NB4 (cell line): ENCODE data around the gene CTTNBP2.

Source experiments
- DNase-seq: peaks from one replicate; pipeline ENCODE4 v3.0.0; 2010; ENCODE audit warnings: low read depth
- H3K4me3 ChIP-seq: one replicate; pipeline ENCODE4 v1.5.1; 2011; ENCODE audit warnings: mild to moderate bottlenecking, low read depth, low read length, moderate library complexity
- CTCF ChIP-seq: IDR thresholded peaks from one replicate; pipeline ENCODE4 v1.5.1; 2012; ENCODE audit warnings: low read depth, low read length
- MAX ChIP-seq: IDR thresholded peaks from 2 replicates; pipeline ENCODE4 v1.6.1; 2011; ENCODE audit warnings: low read depth, low read length
- MYC ChIP-seq: IDR thresholded peaks from 2 replicates; pipeline ENCODE4 v1.6.1; 2011; ENCODE audit warnings: low read depth, low read length
- POLR2A ChIP-seq: IDR thresholded peaks from 2 replicates; pipeline ENCODE4 v1.6.1; 2011; ENCODE audit warnings: mild to moderate bottlenecking; ENCODE audit not compliant: insufficient read length; ENCODE audit errors: extremely low read depth

CTTNBP2 gene

GRCh38 chr7:117675497-117676435 is 197.5 kb downstream of the CTTNBP2 start:
- no peak overlapping the region for H3K4me3 ChIP-seq
- DNase-seq, result no peak
- TF ChIP-seq CTCF (no peak), MAX (no peak), MYC (no peak), POLR2A (no peak)

- no peak for TF ChIP-seq MYC
- no peak for TF ChIP-seq CTCF
- TF ChIP-seq MAX, result no peak
- no peak for TF ChIP-seq POLR2A
- no peak overlapping the region for H3K4me3 ChIP-seq
- DNase-seq, result no peak
These were observed 198.6 kb downstream of the CTTNBP2 start for GRCh38 chr7:117674617-117675016.

GRCh38 chr7:117673839-117674238 is 199.4 kb downstream of the CTTNBP2 start:
- peak; percentile 19 for DNase-seq
- no peak for TF ChIP-seq POLR2A
- TF ChIP-seq CTCF, result no peak
- TF ChIP-seq MAX, result no peak
- no peak for TF ChIP-seq MYC
- no peak overlapping the region for H3K4me3 ChIP-seq

- TF ChIP-seq CTCF (no peak), MAX (no peak), MYC (no peak), POLR2A (no peak)
- DNase-seq, result no peak
- H3K4me3 ChIP-seq, result no peak overlapping the region
These were observed 199.9 kb downstream of the CTTNBP2 start for GRCh38 chr7:117673367-117673766.

GRCh38 chr7:117672453-117672852 is 200.8 kb downstream of the CTTNBP2 start:
- no peak overlapping the region for H3K4me3 ChIP-seq
- DNase-seq, result no peak
- TF ChIP-seq MAX (no peak), POLR2A (no peak), MYC (no peak), CTCF (no peak)
